GM19193 (cell line): ENCODE measurements around the gene RFTN1.

Experiments
- POLR2A ChIP-seq: IDR thresholded peaks from 4 replicates; pipeline ENCODE4 v1.6.1; 2011; ENCODE audit not compliant: insufficient read depth, insufficient read length; ENCODE audit errors: extremely low read depth

RFTN1 gene

DNA sequence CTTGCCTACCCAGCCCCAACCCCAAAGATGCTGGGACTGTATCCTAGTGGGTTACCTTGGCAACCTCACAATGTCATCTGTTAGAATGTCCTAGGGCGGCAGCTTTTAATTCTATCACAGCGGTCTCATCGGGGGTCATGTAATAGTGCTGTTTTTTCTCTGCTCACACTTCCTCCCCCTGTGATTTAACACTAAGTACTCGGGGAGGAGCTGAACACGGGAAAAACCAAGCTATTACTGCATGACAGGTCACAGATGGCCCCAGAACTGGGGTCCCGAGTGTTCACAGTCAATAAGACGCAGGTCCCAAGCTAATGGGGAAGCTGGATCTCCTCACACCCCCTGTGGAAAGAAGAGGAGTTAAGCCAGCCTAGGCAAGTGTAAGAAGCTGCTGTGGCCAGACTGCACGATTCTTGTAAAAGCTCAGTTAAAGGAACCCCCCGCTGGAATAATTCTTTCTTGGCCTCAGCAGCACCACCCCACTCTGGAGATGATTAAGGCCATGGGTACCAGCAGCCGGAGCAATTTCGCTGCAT lies 2.5 kb upstream of the RFTN1 start:
- TF ChIP-seq POLR2A, result peak; percentile 61

DNA sequence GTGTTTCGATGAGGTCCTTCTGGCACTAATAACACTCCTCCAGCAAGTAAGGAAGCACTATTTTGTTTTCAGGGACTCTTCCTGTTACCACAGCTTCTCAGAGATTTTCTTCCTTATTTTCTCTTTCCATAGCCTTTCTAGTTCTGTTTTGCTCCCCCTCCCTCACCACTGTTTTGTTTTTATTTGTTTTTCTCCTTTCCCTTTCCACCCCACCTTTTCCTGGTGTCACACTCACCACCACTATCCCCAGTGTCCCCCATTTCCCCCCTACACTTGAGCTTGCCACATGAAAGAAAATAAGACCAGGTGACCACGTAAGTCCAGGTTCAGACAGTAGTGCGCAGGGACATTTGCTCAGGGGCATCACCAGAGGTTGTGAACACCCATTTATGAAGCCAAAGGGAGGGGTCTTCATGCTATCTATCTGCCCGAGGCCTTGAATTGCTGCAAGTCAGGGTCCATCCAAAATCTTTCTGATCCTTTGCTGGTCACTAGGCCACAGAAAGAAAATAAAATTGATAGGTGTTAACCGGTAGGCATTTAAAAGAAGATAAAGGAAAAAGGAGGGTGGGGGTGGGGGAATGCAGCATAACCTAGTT lies 1.4 kb upstream of the RFTN1 start:
- peak; percentile 61 for TF ChIP-seq POLR2A

- no peak for TF ChIP-seq POLR2A
Measured at GRCh38 chr3:16514021-16514700, 662 bp upstream of the RFTN1 start.

- TF ChIP-seq POLR2A, result peak; percentile 81
Measured at GRCh38 chr3:16512435-16513140, 911 bp downstream of the RFTN1 start.

GRCh38 chr3:16511681-16512434 lies 1.6 kb downstream of the RFTN1 start:
- TF ChIP-seq POLR2A, result peak; percentile 71

GRCh38 chr3:16510620-16511319 lies 2.7 kb downstream of the RFTN1 start:
- TF ChIP-seq POLR2A, result peak; percentile 44

- TF ChIP-seq POLR2A, result peak; percentile 65
Measured at GRCh38 chr3:16509721-16510619, 3.5 kb downstream of the RFTN1 start.

DNA sequence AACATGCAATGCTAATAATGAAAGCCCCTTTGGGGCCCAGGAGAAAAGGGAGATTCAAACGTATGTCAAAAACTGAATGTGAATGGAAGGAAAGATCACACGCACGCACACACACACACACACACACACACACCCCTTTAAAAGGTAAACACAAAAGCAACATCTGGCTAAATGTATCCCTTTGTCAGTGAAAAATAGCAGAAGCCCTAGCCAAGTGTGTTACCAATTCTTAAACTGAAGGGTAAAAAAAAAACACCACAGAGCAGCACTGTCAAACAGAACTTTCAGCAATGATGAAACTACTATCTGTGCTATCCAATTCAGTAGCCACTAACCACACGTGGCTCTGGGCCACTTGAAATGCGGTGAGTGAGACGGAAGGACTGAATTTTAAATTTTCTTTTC lies 4.9 kb downstream of the RFTN1 start:
- TF ChIP-seq POLR2A, result no peak

DNA sequence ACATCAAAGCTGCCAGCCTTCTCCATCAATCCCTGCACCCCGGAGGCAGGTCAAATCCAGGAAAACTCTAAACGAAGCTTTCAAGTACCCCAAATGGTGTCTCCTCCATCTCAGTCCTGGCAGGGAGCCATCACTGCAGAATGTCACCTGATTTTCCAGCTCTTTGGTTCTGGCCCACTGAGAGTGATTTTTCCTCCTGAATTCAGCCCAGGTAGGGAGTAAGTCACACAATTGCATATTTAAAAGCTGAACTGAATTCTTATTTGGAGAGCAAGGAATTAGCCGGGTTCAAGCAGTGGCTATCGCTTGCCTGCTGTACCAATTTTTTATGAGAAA lies 5.3 kb downstream of the RFTN1 start:
- no peak for TF ChIP-seq POLR2A

GRCh38 chr3:16507578-16508242 lies 5.8 kb downstream of the RFTN1 start:
- TF ChIP-seq POLR2A, result no peak

DNA sequence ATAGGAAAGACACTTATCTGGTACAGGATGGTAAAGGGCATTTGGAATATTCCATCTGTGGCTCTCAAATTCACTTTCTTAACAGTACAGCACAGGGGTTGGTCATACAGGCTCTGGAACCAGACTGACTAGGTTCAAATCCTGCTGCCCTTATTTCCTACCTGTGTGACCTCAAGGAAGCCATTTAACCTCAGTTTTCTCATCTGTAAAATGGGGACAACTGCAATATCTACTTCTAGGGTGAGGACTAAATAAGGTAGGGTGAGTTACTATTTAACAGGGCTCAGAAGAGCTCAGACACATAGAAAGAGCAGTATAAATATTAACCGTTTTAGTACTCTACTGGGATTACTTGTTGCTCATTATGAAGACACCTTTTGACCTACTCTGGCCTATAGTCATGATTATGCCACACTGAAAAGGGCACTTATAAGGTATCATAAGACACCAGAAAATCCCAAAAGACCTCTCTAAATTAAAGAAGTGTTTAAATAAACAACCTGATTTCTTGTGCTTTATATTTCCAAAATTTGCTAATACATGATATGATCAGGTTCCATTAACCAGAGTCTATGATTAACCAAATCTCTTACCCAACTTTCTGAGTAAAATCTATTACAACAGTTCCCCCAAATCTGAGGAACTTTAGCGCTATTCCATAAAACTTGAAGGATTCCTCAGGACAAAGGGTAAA lies 6.5 kb downstream of the RFTN1 start:
- no peak for TF ChIP-seq POLR2A

- TF ChIP-seq POLR2A, result no peak
Measured at GRCh38 chr3:16506451-16506850, 7.0 kb downstream of the RFTN1 start.

DNA sequence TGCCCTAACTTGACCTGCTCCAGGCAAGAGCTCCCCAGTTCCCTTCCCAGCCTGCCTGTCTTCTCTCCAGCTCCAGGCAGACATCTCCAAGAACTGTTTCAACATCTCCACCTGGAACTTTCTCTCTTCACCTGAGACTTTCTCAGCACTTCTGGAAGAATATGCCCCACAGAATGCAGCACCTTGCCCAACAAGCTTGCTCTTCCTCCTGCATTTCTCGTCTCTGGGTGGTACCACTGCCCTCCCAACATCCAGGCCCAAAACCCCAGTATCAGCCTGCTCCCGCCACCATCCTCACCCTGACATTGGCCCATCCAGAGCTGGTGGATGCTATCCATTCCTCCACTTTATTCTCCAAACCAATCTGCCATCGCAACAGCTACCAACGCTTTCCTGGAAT lies 8.8 kb downstream of the RFTN1 start:
- no peak for TF ChIP-seq POLR2A

GRCh38 chr3:16504242-16504641 lies 9.3 kb downstream of the RFTN1 start:
- TF ChIP-seq POLR2A, result no peak
